Mammary epithelial cell (primary cell): ENCODE data around the gene DSCAM.

Experiments used
- CTCF ChIP-seq, 2 donors: IDR thresholded peaks in 1 of 2; conservative IDR thresholded peaks in 1 of 2; 2 replicates each; pipeline ENCODE4 v1.5.1; 2011 to 2012; ENCODE audit warnings: inconsistent platforms in 2 of 2, low read length in 2 of 2, mild to moderate bottlenecking in 2 of 2, control low read depth in 1 of 2, low read depth in 1 of 2; ENCODE audit not compliant: insufficient read depth in 1 of 2; ENCODE audit errors: extremely low read depth in 1 of 2
- EZH2 ChIP-seq: IDR thresholded peaks from 2 replicates; pipeline ENCODE4 v1.6.1; 2012; ENCODE audit warnings: low read length, inconsistent platforms, borderline replicate concordance

- TF ChIP-seq CTCF (conservative IDR thresholded peaks at IDR 0.05 in 1 of 2, IDR thresholded peaks at IDR 0.05 in 1 of 2; ENCODE audit: extremely low read depth in 1 of 2, insufficient read depth in 1 of 2, low read depth in 1 of 2, low read length in 2 of 2): no peak
- TF ChIP-seq EZH2: no peak
These were observed 511.3 kb downstream of the DSCAM start for GRCh38 chr21:40335704-40336103.
